Hepatocyte (in vitro differentiated cells): ENCODE results near the gene TTC23.

ENCODE experiments used
- CTCF ChIP-seq: fragments of 200-600 bp; sonication (generic); IDR thresholded peaks from 2 replicates; pipeline ENCODE4 v1.5.1; 2016; ENCODE audit warnings: antibody characterized with exemption, mild to moderate bottlenecking; ENCODE audit not compliant: poor library complexity
- EZH2 ChIP-seq: fragments of 200-600 bp; sonication (generic); IDR thresholded peaks from 2 replicates; pipeline ENCODE4 v1.6.1; 2016; ENCODE audit warnings: antibody characterized with exemption, mild to moderate bottlenecking, borderline replicate concordance

- TF ChIP-seq EZH2 (no peak), CTCF (no peak)
Observed at GRCh38 chr15:99095626-99096025, 153.8 kb downstream of the TTC23 start.
